Liver (tissue), 9 donors: ENCODE data around the gene SCN1A. TPM values are rescaled to one million over a fixed set of nuclear protein-coding genes. Genes with fewer than 3 reads are reported as not detected.
"Not testable (repeated sequence)": the region's sequence is repeated elsewhere in the genome, so short reads cannot be mapped to it uniquely, and the experiment has no call there.

Experiments
- DNase-seq: peaks from one replicate; pipeline ENCODE4 v3.0.0-alpha.2; 2017; ENCODE audit warnings: low spot score
- H3K27ac ChIP-seq, 2 donors: one replicate each; pipeline ENCODE4 v1.7.0; 2013; ENCODE audit warnings: inconsistent platforms in 2 of 2, low read length in 2 of 2, control low read depth in 1 of 2, low read depth in 1 of 2, mild to moderate bottlenecking in 1 of 2
- H3K27me3 ChIP-seq, 4 donors: one replicate each; pipeline versions ENCODE4 v1.6.1 to v1.7.0; 2013; ENCODE audit warnings: low read length in 3 of 4, inconsistent platforms in 1 of 4, mild to moderate bottlenecking in 1 of 4, moderate library complexity in 1 of 4; ENCODE audit not compliant: control insufficient read depth in 4 of 4, insufficient read depth in 4 of 4
- H3K36me3 ChIP-seq, 4 donors: one replicate each; pipeline versions ENCODE4 v1.6.1 to v1.7.0; 2013; ENCODE audit warnings: low read length in 3 of 4, mild to moderate bottlenecking in 3 of 4, low read depth in 1 of 4, moderate library complexity in 1 of 4; ENCODE audit not compliant: control insufficient read depth in 4 of 4, insufficient read depth in 3 of 4
- H3K4me1 ChIP-seq, 4 donors: one replicate each; pipeline versions ENCODE4 v1.6.1 to v1.7.0; 2013; ENCODE audit warnings: low read length in 3 of 4, mild to moderate bottlenecking in 3 of 4, moderate library complexity in 1 of 4; ENCODE audit not compliant: control insufficient read depth in 4 of 4, insufficient read depth in 4 of 4
- H3K4me3 ChIP-seq, 3 donors: one replicate each; pipeline versions ENCODE4 v1.6.1 to v1.7.0; 2013; ENCODE audit warnings: low read length in 3 of 3, control low read depth in 1 of 3, low read depth in 1 of 3, mild to moderate bottlenecking in 1 of 3
- H3K9ac ChIP-seq, 2 donors: one replicate each; pipeline ENCODE4 v1.7.0; 2013; ENCODE audit warnings: low read length in 2 of 2, mild to moderate bottlenecking in 2 of 2, moderate library complexity in 2 of 2, control low read depth in 1 of 2, low read depth in 1 of 2
- H3K9me3 ChIP-seq, 4 donors: one replicate each; pipeline versions ENCODE4 v1.6.1 to v1.7.0; 2013; ENCODE audit warnings: low read length in 3 of 4; ENCODE audit not compliant: control insufficient read depth in 4 of 4
- EGR1 ChIP-seq, 2 donors: IDR thresholded peaks; 2 replicates each; pipeline ENCODE4 v1.6.1; 2016 to 2018; ENCODE audit warnings: antibody characterized with exemption in 2 of 2, low read depth in 2 of 2
- FOXA1 ChIP-seq: IDR thresholded peaks from 2 replicates; pipeline ENCODE4 v1.6.1; 2016; ENCODE audit warnings: antibody characterized with exemption
- FOXA2 ChIP-seq: IDR thresholded peaks from 2 replicates; pipeline ENCODE4 v1.6.1; 2016; ENCODE audit warnings: antibody characterized with exemption
- HNF4A ChIP-seq, 2 donors: conservative IDR thresholded peaks; 2 replicates each; pipeline ENCODE4 v1.6.1; 2016; ENCODE audit warnings: antibody characterized with exemption in 2 of 2, mild to moderate bottlenecking in 2 of 2
- HNF4G ChIP-seq: IDR thresholded peaks from 2 replicates; pipeline ENCODE4 v1.6.1; 2016; ENCODE audit warnings: antibody characterized with exemption
- JUND ChIP-seq, 2 donors: IDR thresholded peaks; 2 replicates each; pipeline ENCODE4 v1.6.1; 2016; ENCODE audit warnings: antibody characterized with exemption in 2 of 2
- RAD21 ChIP-seq, 2 donors: IDR thresholded peaks; 2 replicates each; pipeline ENCODE4 v1.6.1; 2016; ENCODE audit warnings: antibody characterized with exemption in 2 of 2, mild to moderate bottlenecking in 2 of 2
- RXRA ChIP-seq, 2 donors: IDR thresholded peaks; 2 replicates each; pipeline ENCODE4 v1.6.1; 2017 to 2018; ENCODE audit warnings: antibody characterized with exemption in 2 of 2, mild to moderate bottlenecking in 1 of 2
- SP1 ChIP-seq: IDR thresholded peaks from 2 replicates; pipeline ENCODE4 v1.6.1; 2018; ENCODE audit warnings: antibody characterized with exemption, mild to moderate bottlenecking
- TAF1 ChIP-seq: conservative IDR thresholded peaks from 2 replicates; pipeline ENCODE4 v1.6.1; 2016; ENCODE audit warnings: antibody characterized with exemption, mild to moderate bottlenecking
- YY1 ChIP-seq: IDR thresholded peaks from 2 replicates; pipeline ENCODE4 v1.6.1; 2016; ENCODE audit warnings: antibody characterized with exemption, mild to moderate bottlenecking
- WGBS: extraction: QIAGEN DNeasy Blood & Tissue Kit; methylation state at CpG from one replicate; pipeline ENCODE4 v1.1.7; 2013; 5-methylcytosine and 5-hydroxymethylcytosine counted together
- polyA plus RNA-seq, 2 donors: library from polyadenylated mRNA; stranded (reverse) in 1 of 2; unstranded in 1 of 2; fragments of 200-250 nt in 1 of 2; fragments of >200 nt in 1 of 2; fragmentation: Nextera tagmentation in 1 of 2; extraction: Ambion mirVana in 1 of 2; gene quantifications; one replicate each; pipeline versions ENCODE4 v1.2.1 to v1.2.3, GENCODE V29; 2013 to 2015
- total RNA-seq, 2 donors: library from RNA; depleted of rRNA; stranded (reverse); fragments of >200 nt; gene quantifications; one replicate each; pipeline ENCODE4 v1.2.3, GENCODE V29; 2014
- TF ChIP-seq, protein P1 (sequence below): IDR thresholded peaks from 2 replicates; pipeline ENCODE4 v1.6.1; 2016; ENCODE audit warnings: antibody characterized with exemption
- TF ChIP-seq, protein P2 (sequence below): IDR thresholded peaks from 2 replicates; pipeline ENCODE4 v1.6.1; 2016; ENCODE audit warnings: antibody characterized with exemption
- TF ChIP-seq, protein P3 (sequence below): IDR thresholded peaks from 2 replicates; pipeline ENCODE4 v1.6.1; 2016; ENCODE audit warnings: antibody characterized with exemption, mild to moderate bottlenecking
- donor health status: healthy.
- donor health status: healthy.
- donor health status: healthy.
- donor health status: healthy.
- donor health status: healthy.

The SCN1A gene
- total and polyA plus RNA-seq, 4 donors = 0.11 TPM; not detected in 3

DNA sequence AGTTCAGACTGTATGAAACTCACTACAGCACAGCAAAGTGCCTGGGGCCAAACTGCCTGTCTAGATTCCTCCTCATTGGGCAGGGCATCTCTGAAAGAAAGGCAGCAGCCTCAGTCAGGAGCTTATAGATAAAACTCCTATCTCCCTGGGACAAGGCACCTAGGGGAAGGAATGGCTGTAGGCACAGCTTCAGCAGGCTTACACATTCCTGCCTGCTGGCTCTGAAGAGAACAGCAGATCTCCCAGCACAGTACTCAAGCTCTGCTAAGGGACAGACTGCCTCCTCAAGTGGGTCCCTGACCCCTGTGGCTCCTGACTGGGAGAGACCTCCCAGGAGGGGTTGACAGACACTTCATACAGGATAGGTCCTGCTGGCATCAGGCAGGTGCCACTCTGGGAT, 155.7 kb downstream of the SCN1A start:
- H3K36me3 ChIP-seq, DNase-seq, H3K27me3 ChIP-seq, H3K27ac ChIP-seq, H3K4me1 ChIP-seq, H3K9ac ChIP-seq, H3K9me3 ChIP-seq, H3K4me3 ChIP-seq: not testable (repeated sequence)

DNA sequence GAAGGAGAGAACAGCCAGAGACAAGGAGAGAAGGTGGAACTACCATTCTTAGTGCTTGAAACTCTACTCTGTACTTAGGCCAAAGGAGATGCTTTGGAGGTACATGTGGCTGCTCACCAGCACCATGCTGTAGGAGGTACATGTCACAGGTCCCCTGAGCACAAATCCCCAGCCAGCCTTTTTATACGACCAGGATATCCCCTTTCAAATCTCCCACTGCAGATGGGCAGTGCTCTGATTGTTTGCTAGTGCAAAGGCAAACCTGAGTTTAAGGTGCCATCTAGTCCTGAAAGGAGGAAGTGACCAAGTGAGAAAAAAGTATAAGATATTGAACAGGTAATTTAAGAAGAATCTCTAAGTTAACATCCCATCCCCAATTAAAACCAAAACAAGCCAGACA, 157.2 kb downstream of the SCN1A start:
- H3K27ac ChIP-seq = no peak overlapping the region

DNA sequence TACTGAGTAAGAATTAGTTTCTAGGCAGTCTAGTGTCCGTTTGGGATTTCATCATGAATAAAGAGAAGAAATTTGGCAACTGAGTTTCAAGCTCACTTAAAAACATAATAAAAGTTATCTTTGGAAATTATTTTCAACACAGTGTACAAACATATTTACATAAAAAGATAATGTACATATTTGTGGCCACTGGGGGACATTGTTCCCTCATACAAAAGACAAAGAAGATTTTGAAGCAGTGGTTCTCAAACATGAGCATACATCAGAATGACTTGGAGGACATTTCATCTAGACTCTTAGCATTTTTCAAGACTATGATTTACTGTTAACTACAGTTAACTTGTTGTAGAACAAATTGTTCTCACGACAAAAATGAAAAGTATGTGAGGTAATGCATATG, 158.6 kb downstream of the SCN1A start:
- Histone ChIP-seq H3K4me1 (no peaks in the 10 kb centered on the region), H3K36me3 (no peaks in the 10 kb centered on the region), H3K9ac (no peak overlapping the region), H3K9me3 (no peaks in the 10 kb centered on the region), H3K27me3 (no peaks in the 10 kb centered on the region), H3K4me3 (no peak overlapping the region), H3K27ac (no peak overlapping the region)
- WGBS = 72% methylated on average over 2 of the region's 2 CpGs
- DNase-seq = no peak
- TF ChIP-seq SP1 = no peak
- TF ChIP-seq HNF4G = no peak
- TF ChIP-seq EGR1 (IDR thresholded peaks at IDR 0.05; ENCODE audit: low read depth in 2 of 2) = no peak
- TF ChIP-seq TAF1 = no peak
- TF ChIP-seq, protein P1, sequence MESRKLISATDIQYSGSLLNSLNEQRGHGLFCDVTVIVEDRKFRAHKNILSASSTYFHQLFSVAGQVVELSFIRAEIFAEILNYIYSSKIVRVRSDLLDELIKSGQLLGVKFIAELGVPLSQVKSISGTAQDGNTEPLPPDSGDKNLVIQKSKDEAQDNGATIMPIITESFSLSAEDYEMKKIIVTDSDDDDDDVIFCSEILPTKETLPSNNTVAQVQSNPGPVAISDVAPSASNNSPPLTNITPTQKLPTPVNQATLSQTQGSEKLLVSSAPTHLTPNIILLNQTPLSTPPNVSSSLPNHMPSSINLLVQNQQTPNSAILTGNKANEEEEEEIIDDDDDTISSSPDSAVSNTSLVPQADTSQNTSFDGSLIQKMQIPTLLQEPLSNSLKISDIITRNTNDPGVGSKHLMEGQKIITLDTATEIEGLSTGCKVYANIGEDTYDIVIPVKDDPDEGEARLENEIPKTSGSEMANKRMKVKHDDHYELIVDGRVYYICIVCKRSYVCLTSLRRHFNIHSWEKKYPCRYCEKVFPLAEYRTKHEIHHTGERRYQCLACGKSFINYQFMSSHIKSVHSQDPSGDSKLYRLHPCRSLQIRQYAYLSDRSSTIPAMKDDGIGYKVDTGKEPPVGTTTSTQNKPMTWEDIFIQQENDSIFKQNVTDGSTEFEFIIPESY = no peak
- TF ChIP-seq JUND (IDR thresholded peaks at IDR 0.05) = no peak
- no peak for TF ChIP-seq HNF4A (conservative IDR thresholded peaks at IDR 0.05)
- no peak for TF ChIP-seq FOXA1
- no peak for TF ChIP-seq FOXA2
- TF ChIP-seq, protein P2, sequence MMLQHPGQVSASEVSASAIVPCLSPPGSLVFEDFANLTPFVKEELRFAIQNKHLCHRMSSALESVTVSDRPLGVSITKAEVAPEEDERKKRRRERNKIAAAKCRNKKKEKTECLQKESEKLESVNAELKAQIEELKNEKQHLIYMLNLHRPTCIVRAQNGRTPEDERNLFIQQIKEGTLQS = no peak
- no peak for TF ChIP-seq RXRA (IDR thresholded peaks at IDR 0.05)
- TF ChIP-seq, protein P3, sequence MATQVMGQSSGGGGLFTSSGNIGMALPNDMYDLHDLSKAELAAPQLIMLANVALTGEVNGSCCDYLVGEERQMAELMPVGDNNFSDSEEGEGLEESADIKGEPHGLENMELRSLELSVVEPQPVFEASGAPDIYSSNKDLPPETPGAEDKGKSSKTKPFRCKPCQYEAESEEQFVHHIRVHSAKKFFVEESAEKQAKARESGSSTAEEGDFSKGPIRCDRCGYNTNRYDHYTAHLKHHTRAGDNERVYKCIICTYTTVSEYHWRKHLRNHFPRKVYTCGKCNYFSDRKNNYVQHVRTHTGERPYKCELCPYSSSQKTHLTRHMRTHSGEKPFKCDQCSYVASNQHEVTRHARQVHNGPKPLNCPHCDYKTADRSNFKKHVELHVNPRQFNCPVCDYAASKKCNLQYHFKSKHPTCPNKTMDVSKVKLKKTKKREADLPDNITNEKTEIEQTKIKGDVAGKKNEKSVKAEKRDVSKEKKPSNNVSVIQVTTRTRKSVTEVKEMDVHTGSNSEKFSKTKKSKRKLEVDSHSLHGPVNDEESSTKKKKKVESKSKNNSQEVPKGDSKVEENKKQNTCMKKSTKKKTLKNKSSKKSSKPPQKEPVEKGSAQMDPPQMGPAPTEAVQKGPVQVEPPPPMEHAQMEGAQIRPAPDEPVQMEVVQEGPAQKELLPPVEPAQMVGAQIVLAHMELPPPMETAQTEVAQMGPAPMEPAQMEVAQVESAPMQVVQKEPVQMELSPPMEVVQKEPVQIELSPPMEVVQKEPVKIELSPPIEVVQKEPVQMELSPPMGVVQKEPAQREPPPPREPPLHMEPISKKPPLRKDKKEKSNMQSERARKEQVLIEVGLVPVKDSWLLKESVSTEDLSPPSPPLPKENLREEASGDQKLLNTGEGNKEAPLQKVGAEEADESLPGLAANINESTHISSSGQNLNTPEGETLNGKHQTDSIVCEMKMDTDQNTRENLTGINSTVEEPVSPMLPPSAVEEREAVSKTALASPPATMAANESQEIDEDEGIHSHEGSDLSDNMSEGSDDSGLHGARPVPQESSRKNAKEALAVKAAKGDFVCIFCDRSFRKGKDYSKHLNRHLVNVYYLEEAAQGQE = no peak

More for the DNA sequence above, 157.2 kb downstream of the SCN1A start:
- H3K36me3 ChIP-seq = no peaks in the 10 kb centered on the region
- no peaks in the 10 kb centered on the region for H3K9me3 ChIP-seq
- DNase-seq = no peak
- no peaks in the 10 kb centered on the region for H3K27me3 ChIP-seq
- TF ChIP-seq RAD21 (IDR thresholded peaks at IDR 0.05) (peak in 1 of 2 donors; percentile 15), RXRA (IDR thresholded peaks at IDR 0.05) (no peak), YY1 (no peak)
- no peak overlapping the region for H3K4me3 ChIP-seq
- H3K4me1 ChIP-seq = no peaks in the 10 kb centered on the region
- 15% methylated on average over 1 of the region's 1 CpG for WGBS
- no peak overlapping the region for H3K9ac ChIP-seq
